K562 (cell line): ENCODE data around the gene CASP9. TPM values are rescaled to one million over a fixed set of nuclear protein-coding genes. Genes with fewer than 3 reads are reported as not detected.

Source experiments
- C11orf30 ChIP-seq: fragments of 450-650 bp; IDR thresholded peaks from 2 replicates; pipeline ENCODE4 v1.6.1; 2016; ENCODE audit warnings: low read depth, mild to moderate bottlenecking
- DIDO1 ChIP-seq: fragments of 450-650 bp; IDR thresholded peaks from 2 replicates; pipeline ENCODE4 v1.6.1; 2016; ENCODE audit warnings: low read depth, missing biosample characterization, missing genetic modification characterization
- KLF13 ChIP-seq: fragments of 450-650 bp; IDR thresholded peaks from 2 replicates; pipeline ENCODE4 v1.6.1; 2016; ENCODE audit warnings: missing genetic modification characterization, low read depth, mild to moderate bottlenecking, missing compliant biosample characterization, moderate library complexity, borderline replicate concordance
- MAZ ChIP-seq, 2 experiments: fragments of 450-650 bp in 1 of 2; sonication (generic) in 1 of 2; formaldehyde crosslinking; IDR thresholded peaks in 1 of 2; conservative IDR thresholded peaks in 1 of 2; 2 replicates each; pipeline versions ENCODE4 v1.4.0 to v1.5.0; 2020; ENCODE audit warnings: mild to moderate bottlenecking in 1 of 2, missing genetic modification reagents in 1 of 2
- MBD2 ChIP-seq: sonication (generic); IDR thresholded peaks from 2 replicates; pipeline ENCODE4 v1.6.1; 2016; ENCODE audit warnings: low read depth, borderline replicate concordance
- NRF1 ChIP-seq, 2 experiments: fragments of 450-650 bp; IDR thresholded peaks in 1 of 2; conservative IDR thresholded peaks in 1 of 2; 2 replicates each; pipeline ENCODE4 v1.6.1; 2014; ENCODE audit warnings: mild to moderate bottlenecking in 2 of 2
- TCF3 ChIP-seq: sonication (generic); formaldehyde crosslinking; IDR thresholded peaks from 2 replicates; pipeline ENCODE4 v1.4.0; 2020; ENCODE audit warnings: mild to moderate bottlenecking, missing genetic modification reagents
- ZFP1 ChIP-seq: fragments of 450-650 bp; formaldehyde crosslinking; IDR thresholded peaks from 2 replicates; pipeline ENCODE4 v1.4.0; 2020; ENCODE audit warnings: mild to moderate bottlenecking, mixed read lengths
- ZNF133 ChIP-seq: fragments of 250-450 bp; sonication (Bioruptor Pico); IDR thresholded peaks from 2 replicates; pipeline ENCODE4 v1.4.0; 2020; ENCODE audit warnings: mild to moderate bottlenecking
- ZNF316 ChIP-seq: fragments of 450-650 bp; IDR thresholded peaks from 2 replicates; pipeline ENCODE4 v1.6.1; 2016
- ZNF41 ChIP-seq: fragments of 250-450 bp; sonication (Bioruptor Pico); conservative IDR thresholded peaks from 2 replicates; pipeline ENCODE4 v1.4.0; 2020; ENCODE audit warnings: mild to moderate bottlenecking
- polyA plus RNA-seq, 8 experiments: library from polyadenylated mRNA; depleted of rRNA in 4 of 8; stranded (reverse) in 5 of 8; unstranded in 3 of 8; fragments of >200 nt; fragmentation: Nextera tagmentation in 2 of 8; fragmentation: Illumina TruSeq in 1 of 8; extraction: Ambion mirVana in 2 of 8; extraction: Trizol in 1 of 8; gene quantifications; 2 replicates each; pipeline versions ENCODE4 v1.2.1 to v1.2.3, GENCODE V29; 2011 to 2014; ENCODE audit warnings: inconsistent platforms in 1 of 8, missing spikeins in 1 of 8
- total RNA-seq, 7 experiments: library from RNA; depleted of rRNA in 6 of 7; stranded (reverse); fragments of >200 nt in 6 of 7; fragmentation: Illumina TruSeq in 2 of 7; extraction: Trizol in 2 of 7; gene quantifications; 2 replicates each; pipeline versions ENCODE4 v1.2.1 to v1.2.3, GENCODE V29; 2011 to 2021; ENCODE audit warnings: low replicate concordance in 1 of 7
- TF ChIP-seq, protein P1 (sequence below): fragments of 450-650 bp; IDR thresholded peaks from 2 replicates; pipeline ENCODE4 v1.6.1; 2016
- TF ChIP-seq, protein P2 (sequence below): sonication (generic); formaldehyde crosslinking; IDR thresholded peaks from 2 replicates; pipeline ENCODE4 v1.9.0; 2022; ENCODE audit warnings: mild to moderate bottlenecking, missing genetic modification reagents
- TF ChIP-seq, protein P3 (sequence below): fragments of 250-450 bp; sonication (Bioruptor Pico); IDR thresholded peaks from 2 replicates; pipeline ENCODE4 v1.9.0; 2021; ENCODE audit warnings: mild to moderate bottlenecking
- TF ChIP-seq, protein P4 (sequence below): conservative IDR thresholded peaks from 2 replicates; pipeline ENCODE4 v1.6.1; 2011; ENCODE audit warnings: low read depth, mild to moderate bottlenecking, low read length; ENCODE audit not compliant: control insufficient read depth

Gene CASP9
- total and polyA plus RNA-seq, 9 of the 15 experiments (the other 6 are each of a cell fraction or from before 2014, with no cell fraction given), result 10.8 to 54.1 (median 30.7) TPM

DNA sequence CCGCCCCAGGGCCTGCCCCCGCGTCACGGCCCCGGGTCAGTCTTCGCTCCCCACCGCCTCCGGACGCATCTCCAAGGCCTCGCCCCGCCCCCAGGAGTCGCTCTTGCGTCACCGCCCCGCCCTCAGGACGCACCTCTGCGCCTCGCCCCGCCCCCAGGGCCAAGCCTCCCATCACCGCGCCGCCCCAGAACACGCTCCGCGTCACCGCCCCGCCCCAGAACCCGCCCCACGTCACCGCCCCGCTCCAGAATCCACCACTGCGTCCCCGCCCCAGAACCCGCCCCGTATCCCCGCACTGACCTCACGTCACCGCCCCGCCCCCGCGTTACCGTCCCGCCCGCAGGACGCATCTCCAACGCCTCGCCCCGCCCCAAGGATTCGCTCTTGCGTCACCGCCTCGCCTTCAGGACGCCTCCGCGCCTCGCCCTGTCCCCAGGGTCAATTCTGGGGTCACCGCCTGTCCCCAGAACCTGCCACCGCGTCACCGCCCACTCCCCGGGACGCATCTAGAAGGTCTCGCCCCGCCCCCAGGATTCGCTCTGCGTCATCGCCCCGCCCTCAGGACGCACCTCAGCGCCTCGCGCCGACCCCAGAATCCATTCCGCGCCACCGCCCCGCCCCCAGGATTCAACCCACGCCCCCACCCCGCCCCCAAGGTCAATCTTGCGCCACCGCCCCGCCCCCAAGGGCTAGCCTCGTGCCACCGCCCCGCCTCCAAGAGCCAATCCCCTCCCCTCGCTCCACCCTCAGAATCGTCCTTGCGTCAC, 451 bp upstream of the CASP9 start (continued):
- TF ChIP-seq NRF1 (conservative IDR thresholded peaks at IDR 0.05 in 1 of 2, IDR thresholded peaks at IDR 0.05 in 1 of 2) (peak; percentile 42 to 62; a peak in 3 of 4 replicates), ZNF133 (CRISPR knock-in tag) (no peak), MAZ (CRISPR knock-in tag; conservative IDR thresholded peaks at IDR 0.05 in 1 of 2, IDR thresholded peaks at IDR 0.05 in 1 of 2) (peak; percentile 52 to 89; a peak in 3 of 4 replicates), TCF3 (CRISPR knock-in tag) (no peak), DIDO1 (tag) (0 out of 2 replicates have a peak, but pooled peaks have one; percentile 27), KLF13 (tag) (0 out of 2 replicates have a peak, but pooled peaks have one; percentile 28), C11orf30 (0 out of 2 replicates have a peak, but pooled peaks have one; percentile 13), ZFP1 (CRISPR knock-in tag) (no peak), ZNF41 (CRISPR knock-in tag) (no peak), MBD2 (peak; percentile 38), ZNF316 (peak; percentile 50; the same call in 1 of the 2 replicates)
- TF ChIP-seq, protein P1, sequence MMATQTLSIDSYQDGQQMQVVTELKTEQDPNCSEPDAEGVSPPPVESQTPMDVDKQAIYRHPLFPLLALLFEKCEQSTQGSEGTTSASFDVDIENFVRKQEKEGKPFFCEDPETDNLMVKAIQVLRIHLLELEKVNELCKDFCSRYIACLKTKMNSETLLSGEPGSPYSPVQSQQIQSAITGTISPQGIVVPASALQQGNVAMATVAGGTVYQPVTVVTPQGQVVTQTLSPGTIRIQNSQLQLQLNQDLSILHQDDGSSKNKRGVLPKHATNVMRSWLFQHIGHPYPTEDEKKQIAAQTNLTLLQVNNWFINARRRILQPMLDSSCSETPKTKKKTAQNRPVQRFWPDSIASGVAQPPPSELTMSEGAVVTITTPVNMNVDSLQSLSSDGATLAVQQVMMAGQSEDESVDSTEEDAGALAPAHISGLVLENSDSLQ, result 0 out of 2 replicates have a peak, but pooled peaks have one; percentile 49
- TF ChIP-seq, protein P2, sequence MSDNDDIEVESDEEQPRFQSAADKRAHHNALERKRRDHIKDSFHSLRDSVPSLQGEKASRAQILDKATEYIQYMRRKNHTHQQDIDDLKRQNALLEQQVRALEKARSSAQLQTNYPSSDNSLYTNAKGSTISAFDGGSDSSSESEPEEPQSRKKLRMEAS (CRISPR knock-in tag), result peak; percentile 64; the same call in 1 of the 2 replicates
- TF ChIP-seq, protein P3, sequence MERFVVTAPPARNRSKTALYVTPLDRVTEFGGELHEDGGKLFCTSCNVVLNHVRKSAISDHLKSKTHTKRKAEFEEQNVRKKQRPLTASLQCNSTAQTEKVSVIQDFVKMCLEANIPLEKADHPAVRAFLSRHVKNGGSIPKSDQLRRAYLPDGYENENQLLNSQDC (CRISPR knock-in tag), result no peak
- TF ChIP-seq, protein P4, sequence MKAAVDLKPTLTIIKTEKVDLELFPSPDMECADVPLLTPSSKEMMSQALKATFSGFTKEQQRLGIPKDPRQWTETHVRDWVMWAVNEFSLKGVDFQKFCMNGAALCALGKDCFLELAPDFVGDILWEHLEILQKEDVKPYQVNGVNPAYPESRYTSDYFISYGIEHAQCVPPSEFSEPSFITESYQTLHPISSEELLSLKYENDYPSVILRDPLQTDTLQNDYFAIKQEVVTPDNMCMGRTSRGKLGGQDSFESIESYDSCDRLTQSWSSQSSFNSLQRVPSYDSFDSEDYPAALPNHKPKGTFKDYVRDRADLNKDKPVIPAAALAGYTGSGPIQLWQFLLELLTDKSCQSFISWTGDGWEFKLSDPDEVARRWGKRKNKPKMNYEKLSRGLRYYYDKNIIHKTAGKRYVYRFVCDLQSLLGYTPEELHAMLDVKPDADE, result 0 out of 2 replicates have a peak, but pooled peaks have one; percentile 24
